Thoracic aorta (tissue), 2 donors: ENCODE data around the gene TNPO1. TPM values are rescaled to one million over a fixed set of nuclear protein-coding genes. Genes with fewer than 3 reads are reported as not detected.

ENCODE experiments used
- ATAC-seq: fragments of 150-250 bp; one replicate; pipeline ENCODE4 v1.8.0; 2017; ENCODE audit warnings: low read depth; ENCODE audit not compliant: insufficient number of reproducible peaks, low FRiP score
- DNase-seq: peaks from one replicate; pipeline ENCODE4 v3.0.0-alpha.2; 2020; ENCODE audit warnings: low spot score
- H3K27ac ChIP-seq, 2 donors: fragments of 200-600 bp; sonication (generic); 1 replicate in 1 of 2; 2 replicates in 1 of 2; pipeline ENCODE4 v1.5.1; 2016; ENCODE audit warnings: mild to moderate bottlenecking in 2 of 2, moderate library complexity in 2 of 2
- H3K27me3 ChIP-seq: fragments of 200-600 bp; sonication (generic); replicated peaks from 2 replicates; pipeline ENCODE4 v1.6.0; 2016; ENCODE audit warnings: mild to moderate bottlenecking; ENCODE audit not compliant: insufficient read depth
- H3K36me3 ChIP-seq: fragments of 200-600 bp; sonication (generic); one replicate; pipeline ENCODE4 v1.5.1; 2016
- H3K4me1 ChIP-seq, 2 donors: fragments of 200-600 bp; sonication (generic); 1 replicate in 1 of 2; 2 replicates in 1 of 2; pipeline versions ENCODE4 v1.5.1 to v1.6.0; 2016; ENCODE audit warnings: low read depth in 2 of 2, mild to moderate bottlenecking in 1 of 2; ENCODE audit not compliant: control insufficient read depth in 1 of 2
- H3K4me3 ChIP-seq: fragments of 200-600 bp; sonication (generic); 2 replicates; pipeline ENCODE4 v1.5.1; 2016; ENCODE audit warnings: mild to moderate bottlenecking
- H3K9me3 ChIP-seq: fragments of 200-600 bp; sonication (generic); 2 replicates; pipeline ENCODE4 v1.5.1; 2016
- CTCF ChIP-seq: fragments of 200-600 bp; sonication (generic); IDR thresholded peaks from one replicate; pipeline ENCODE4 v1.5.1; 2019; ENCODE audit warnings: antibody characterized with exemption
- total RNA-seq, 2 donors: library from RNA; depleted of rRNA; stranded (reverse); fragments of >200 nt; gene quantifications; one replicate each; pipeline versions ENCODE4 v1.1.0 to v1.2.3, GENCODE V29; 2016

TNPO1 gene
- total RNA-seq, 2 donors from 2014 or later, result 75.8 to 150 TPM

- Histone ChIP-seq H3K27ac (peak overlapping the region; percentile 98), H3K36me3 (no peaks in the 10 kb centered on the region)
Observed at GRCh38 chr5:72817671-72818266, 1.3 kb downstream of the TNPO1 start.

GRCh38 chr5:72818866-72819534 is 2.5 kb downstream of the TNPO1 start:
- H3K4me3 ChIP-seq, result peak overlapping the region; percentile 93
- peak; percentile 45 for TF ChIP-seq CTCF
- no peaks in the 10 kb centered on the region for H3K27me3 ChIP-seq
- DNase-seq (peak; percentile 13), ATAC-seq (no peak)
- no peaks in the 10 kb centered on the region for H3K9me3 ChIP-seq
- peak overlapping the region in 1 of 2 donors; percentile 98 for H3K27ac ChIP-seq
- H3K4me1 ChIP-seq, result peaks cover 23 to 40% of the 10 kb centered on the region in 2 donors
- H3K36me3 ChIP-seq, result no peaks in the 10 kb centered on the region

More at GRCh38 chr5:72817671-72818266, 1.3 kb downstream of the TNPO1 start:
- no peak for ATAC-seq
- no peaks in the 10 kb centered on the region for H3K27me3 ChIP-seq
- H3K9me3 ChIP-seq, result no peaks in the 10 kb centered on the region
- DNase-seq, result no peak
- peak overlapping the region; percentile 93 for H3K4me3 ChIP-seq
- TF ChIP-seq CTCF, result no peak
- peaks cover 23 to 34% of the 10 kb centered on the region in 2 donors for H3K4me1 ChIP-seq

GRCh38 chr5:72821776-72822175 is 5.3 kb downstream of the TNPO1 start:
- DNase-seq (no peak), ATAC-seq (no peak)
- H3K4me1 ChIP-seq, result peaks cover 19 to 33% of the 10 kb centered on the region in 2 donors
- no peaks in the 10 kb centered on the region for H3K27me3 ChIP-seq
- no peaks in the 10 kb centered on the region for H3K9me3 ChIP-seq
- TF ChIP-seq CTCF, result no peak
- no peak overlapping the region for H3K27ac ChIP-seq
- peak overlapping the region; percentile 30 for H3K4me3 ChIP-seq
- H3K36me3 ChIP-seq, result peaks cover 4% of the 10 kb centered on the region

- Histone ChIP-seq H3K4me3 (no peak overlapping the region), H3K27me3 (no peaks in the 10 kb centered on the region), H3K4me1 (peaks cover 19 to 32% of the 10 kb centered on the region in 2 donors), H3K9me3 (no peaks in the 10 kb centered on the region), H3K27ac (no peak overlapping the region), H3K36me3 (peaks cover 4% of the 10 kb centered on the region)
- no peak for ATAC-seq
- DNase-seq, result no peak
- no peak for TF ChIP-seq CTCF
Observed at GRCh38 chr5:72822944-72823343, 6.5 kb downstream of the TNPO1 start.

- H3K36me3 ChIP-seq, result peaks cover 4% of the 10 kb centered on the region
- H3K27ac ChIP-seq, result no peak overlapping the region
- DNase-seq (no peak), ATAC-seq (no peak)
- TF ChIP-seq CTCF, result no peak
- H3K27me3 ChIP-seq, result no peaks in the 10 kb centered on the region
- H3K4me3 ChIP-seq, result no peak overlapping the region
- H3K9me3 ChIP-seq, result no peaks in the 10 kb centered on the region
- H3K4me1 ChIP-seq, result no peaks in the 10 kb centered on the region
Observed at GRCh38 chr5:72829707-72830106, 13.2 kb downstream of the TNPO1 start.
